CD4-positive, alpha-beta T cell (primary cell): ENCODE measurements around the gene RB1. TPM values are rescaled to one million over a fixed set of nuclear protein-coding genes. Genes with fewer than 3 reads are reported as not detected.

Experiments
- ATAC-seq: fragments of 200-7000 bp; cut with Tn5 transposase; one replicate; pipeline ENCODE4 v1.10.0; 2022; ENCODE audit warnings: mild to moderate bottlenecking; ENCODE audit not compliant: poor library complexity
- CTCF ChIA-PET: fragments of 350-600 bp; sonication (Branson Sonifier 250); formaldehyde crosslinking; loops from one replicate; lab custom pipeline; 2021; ENCODE audit warnings: antibody characterized with exemption, inconsistent platforms; lab: Charles Lee
- POLR2A ChIA-PET: fragments of 350-600 bp; sonication (Branson Sonifier 250); formaldehyde crosslinking; loops from one replicate; lab custom pipeline; 2021; ENCODE audit warnings: antibody characterized with exemption, inconsistent platforms; lab: Charles Lee
- DNase-seq, 14 experiments: peaks; one replicate each; pipeline ENCODE4 v3.0.0-alpha.2; 2013 to 2020; ENCODE audit warnings: mixed read lengths in 2 of 14
- H3K27ac ChIP-seq, 2 donors: one replicate each; pipeline versions ENCODE4 v1.5.1 to v1.7.0; 2013; ENCODE audit warnings: low read length in 2 of 2, low read depth in 1 of 2, mild to moderate bottlenecking in 1 of 2
- H3K27me3 ChIP-seq, 2 experiments: 1 replicate in 1 of 2; 2 replicates in 1 of 2; pipeline versions ENCODE4 v1.6.1 to v1.7.0; 2013; ENCODE audit warnings: low read length in 2 of 2, control low read depth in 1 of 2, mild to moderate bottlenecking in 1 of 2, moderate library complexity in 1 of 2; ENCODE audit not compliant: insufficient read depth in 2 of 2, control insufficient read depth in 1 of 2
- H3K36me3 ChIP-seq: one replicate; pipeline ENCODE4 v1.6.1; 2013; ENCODE audit warnings: low read length, control low read depth; ENCODE audit not compliant: insufficient read depth
- H3K4me1 ChIP-seq: one replicate; pipeline ENCODE4 v1.6.1; 2013; ENCODE audit warnings: low read length, control low read depth; ENCODE audit not compliant: insufficient read depth
- H3K4me3 ChIP-seq: one replicate; pipeline ENCODE4 v1.5.1; 2013; ENCODE audit warnings: mild to moderate bottlenecking, low read length, moderate library complexity
- H3K9me3 ChIP-seq, 2 experiments: 1 replicate in 1 of 2; 2 replicates in 1 of 2; pipeline versions ENCODE4 v1.6.1 to v1.7.0; 2013; ENCODE audit warnings: low read length in 2 of 2, mild to moderate bottlenecking in 2 of 2, control low read depth in 1 of 2, moderate library complexity in 1 of 2; ENCODE audit not compliant: control insufficient read depth in 1 of 2, insufficient read depth in 1 of 2
- H3K27ac Mint-ChIP-seq: one replicate; pipeline ENCODE4 v1.8.0; 2020; ENCODE audit warnings: mixed read lengths
- H3K27me3 Mint-ChIP-seq: one replicate; pipeline ENCODE4 v1.8.0; 2021; ENCODE audit warnings: mixed read lengths
- H3K36me3 Mint-ChIP-seq: one replicate; pipeline ENCODE4 v1.8.0; 2021; ENCODE audit warnings: low read depth, mixed read lengths
- H3K4me1 Mint-ChIP-seq: one replicate; pipeline ENCODE4 v1.8.0; 2021; ENCODE audit warnings: low read depth, mixed read lengths
- H3K4me3 Mint-ChIP-seq: one replicate; pipeline ENCODE4 v1.8.0; 2020; ENCODE audit warnings: mild to moderate bottlenecking, mixed read lengths
- H3K9me3 Mint-ChIP-seq: one replicate; pipeline ENCODE4 v1.8.0; 2020; ENCODE audit warnings: mixed read lengths
- CTCF ChIP-seq: fragments of 200-600 bp; IDR thresholded peaks from one replicate; pipeline ENCODE4 v1.8.0; 2022; ENCODE audit warnings: antibody characterized with exemption, mild to moderate bottlenecking
- intact Hi-C, 2 experiments: fragments of 100-400 bp; cut with DNase I in 1 of 2; cut with micrococcal nuclease in 1 of 2; formaldehyde crosslinking; loops; one replicate each; pipeline versions ENCODE4 v1.15.1 to v1.9.0; 2023 to 2025; cut with DNase I, micrococcal nuclease
- total RNA-seq, 174 experiments: library from RNA in 2 of 174; stranded (reverse) in 2 of 174; gene quantifications; one replicate each; pipeline ENCODE4 v1.2.3 and lab custom pipeline; 2021 to 2026

Gene RB1
- total RNA-seq, 2 experiments from 2014 or later, result 14.9 to 18.4 TPM

- H3K9me3 Mint-ChIP-seq, result no peaks in the 10 kb centered on the region
- CTCF ChIA-PET, result interaction anchor here (1.1 kb wide), 1 partner anchor 36 kb away, joined by 3 read pairs; no protein-coding TSS in a partner anchor
- no peaks in the 10 kb centered on the region for H3K9me3 ChIP-seq
Observed at GRCh38 chr13:48299591-48299990, 4.0 kb upstream of the RB1 start.

GRCh38 chr13:48302871-48303358 lies 636 bp upstream of the RB1 start:
- Histone ChIP-seq H3K9me3 (no peaks in the 10 kb centered on the region), H3K36me3 (peaks cover 2% of the 10 kb centered on the region), H3K4me1 (peaks cover 18% of the 10 kb centered on the region), H3K27me3 (no peaks in the 10 kb centered on the region), H3K27ac (peak overlapping the region; percentile 97 to 98), H3K4me3 (peak overlapping the region; percentile 95)
- H3K4me1 Mint-ChIP-seq, result peaks cover 45% of the 10 kb centered on the region
- no peaks in the 10 kb centered on the region for H3K9me3 Mint-ChIP-seq
- CTCF ChIA-PET, result interaction anchor here (0.5 to 2.3 kb wide), 4 partner anchors 12 to 808 kb away, joined by 3 to 15 read pairs (median 3); partner anchors contain the start of gene MED4
- peak overlapping the region; percentile 97 for H3K27ac Mint-ChIP-seq
- intact Hi-C loops, result loop anchor here (1.0 to 5.0 kb wide), 7 partner anchors 67 to 266 kb away; partner anchors contain the start of genes ITM2B (in 2 of the 2), MED4 (in 1 of the 2), NUDT15 (in 1 of the 2) and RCBTB2 (in 1 of the 2)
- H3K4me3 Mint-ChIP-seq, result peak overlapping the region; percentile 92
- TF ChIP-seq CTCF, result no peak
- no peaks in the 10 kb centered on the region for H3K27me3 Mint-ChIP-seq
- peak; percentile 23 for ATAC-seq
- peaks cover 32% of the 10 kb centered on the region for H3K36me3 Mint-ChIP-seq
- POLR2A ChIA-PET, result interaction anchor here (0.7 to 3.5 kb wide), 13 partner anchors 15 to 265 kb away, joined by 3 to 17 read pairs (median 5); partner anchors contain the start of genes ITM2B, MED4, NUDT15 and RCBTB2
- peak in 1 of 14 experiments; percentile 50 for DNase-seq

More at GRCh38 chr13:48299591-48299990, 4.0 kb upstream of the RB1 start:
- Mint-ChIP-seq H3K27ac (no peak overlapping the region), H3K4me3 (no peak overlapping the region), H3K27me3 (no peaks in the 10 kb centered on the region), H3K4me1 (peaks cover 21% of the 10 kb centered on the region), H3K36me3 (peaks cover 16% of the 10 kb centered on the region)
- Histone ChIP-seq H3K36me3 (no peaks in the 10 kb centered on the region), H3K27me3 (no peaks in the 10 kb centered on the region), H3K4me3 (no peak overlapping the region), H3K4me1 (peaks cover 8% of the 10 kb centered on the region), H3K27ac (no peak overlapping the region)
- DNase-seq, result no peak
- POLR2A ChIA-PET, result no interaction called here
- no peak for ATAC-seq
- TF ChIP-seq CTCF, result no peak
- intact Hi-C loops, result no loop called here

- Histone ChIP-seq H3K27me3 (no peaks in the 10 kb centered on the region), H3K36me3 (peaks cover 5% of the 10 kb centered on the region), H3K27ac (peak overlapping the region; percentile 97 to 98), H3K4me3 (peak overlapping the region; percentile 95), H3K4me1 (peaks cover 18% of the 10 kb centered on the region), H3K9me3 (no peaks in the 10 kb centered on the region)
- Mint-ChIP-seq H3K36me3 (peaks cover 35% of the 10 kb centered on the region), H3K9me3 (no peaks in the 10 kb centered on the region), H3K4me1 (peaks cover 52% of the 10 kb centered on the region), H3K27ac (peak overlapping the region; percentile 97), H3K27me3 (no peaks in the 10 kb centered on the region), H3K4me3 (peak overlapping the region; percentile 92)
- intact Hi-C loops, result loop anchor here (2.0 to 5.0 kb wide), 4 partner anchors 14 to 267 kb away; partner anchors contain the start of genes NUDT15 (in 1 of the 2) and RCBTB2 (in 1 of the 2)
- POLR2A ChIA-PET, result interaction anchor here (0.7 to 3.6 kb wide), 16 partner anchors 10 to 267 kb away, joined by 3 to 18 read pairs (median 4); partner anchors contain the start of genes ITM2B, MED4, NUDT15 and RCBTB2
- ATAC-seq, result peak; percentile 33
- CTCF ChIA-PET, result interaction anchor here (2.3 kb wide), 1 partner anchor 209 kb away, joined by 15 read pairs; the partner anchor contains the start of gene MED4
- peak in 6 of 14 experiments; percentile 5 to 67 (median 50) for DNase-seq
- TF ChIP-seq CTCF, result no peak
Observed at GRCh38 chr13:48304143-48304876, 759 bp downstream of the RB1 start.
